Activated CD4-positive, alpha-beta T cell treated with anti-CD3 and anti-CD28 coated beads for 4 hours (primary cell): ENCODE results near the gene CDKL1.

ENCODE experiments used
- DNase-seq, 2 donors: peaks; one replicate each; pipeline ENCODE4 v3.0.0-alpha.2; 2020

Gene CDKL1

DNA sequence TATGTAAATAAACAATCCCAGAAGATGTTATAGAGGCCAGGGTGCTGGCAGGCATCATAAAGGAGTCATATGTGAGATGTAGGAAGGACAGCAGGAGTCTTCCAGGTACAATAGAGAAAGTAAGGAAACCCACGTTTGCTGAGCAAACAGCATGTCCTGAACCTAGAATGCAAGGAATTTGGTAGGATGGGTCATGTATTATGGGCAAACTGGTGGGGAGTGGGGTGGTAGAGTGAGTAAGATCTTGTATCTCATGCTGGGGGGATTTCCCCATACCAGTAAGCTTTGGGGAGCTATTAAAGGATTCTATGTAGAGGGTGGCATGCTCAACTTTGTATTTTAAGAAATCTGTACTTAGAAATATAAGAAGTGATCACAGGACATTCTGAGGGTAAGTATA, 41.0 kb downstream of the CDKL1 start:
- DNase-seq, result no peak

DNA sequence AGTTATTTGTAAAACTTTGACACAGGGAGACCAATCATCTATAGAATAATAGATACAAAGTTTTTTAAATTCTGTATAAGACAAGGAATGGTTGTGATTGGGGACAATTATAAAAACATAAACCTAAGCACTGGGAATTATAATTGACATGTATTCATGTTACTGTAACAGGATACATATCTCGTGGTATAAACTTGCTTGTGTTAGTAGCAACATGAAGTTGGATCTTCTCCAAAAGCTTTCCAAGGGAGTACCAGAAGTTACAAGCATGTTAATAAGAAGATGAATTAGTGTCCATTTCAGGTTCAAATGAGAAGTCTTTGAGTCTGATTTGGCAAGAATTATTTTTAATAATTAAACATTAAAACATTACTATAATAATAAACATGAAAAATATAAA, 42.2 kb downstream of the CDKL1 start:
- no peak for DNase-seq

DNA sequence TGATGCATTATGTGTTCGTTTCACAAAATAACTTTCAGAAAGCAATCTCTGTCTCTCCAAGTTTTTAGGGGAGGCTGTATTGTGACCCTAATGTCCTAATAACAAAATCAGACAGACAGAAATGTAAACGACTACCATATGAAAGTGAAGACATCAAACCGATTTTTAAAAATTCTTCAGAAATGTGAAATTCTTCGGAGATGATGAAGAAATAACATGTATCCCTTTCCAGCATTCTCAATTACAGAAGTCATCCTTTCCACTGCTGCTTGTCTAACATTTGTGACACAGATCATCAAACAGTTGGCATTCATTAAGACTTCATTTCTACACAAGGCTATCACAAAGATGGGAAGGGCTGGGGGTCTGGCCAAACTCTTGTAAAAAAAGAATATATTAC, 43.6 kb downstream of the CDKL1 start:
- DNase-seq, result no peak

DNA sequence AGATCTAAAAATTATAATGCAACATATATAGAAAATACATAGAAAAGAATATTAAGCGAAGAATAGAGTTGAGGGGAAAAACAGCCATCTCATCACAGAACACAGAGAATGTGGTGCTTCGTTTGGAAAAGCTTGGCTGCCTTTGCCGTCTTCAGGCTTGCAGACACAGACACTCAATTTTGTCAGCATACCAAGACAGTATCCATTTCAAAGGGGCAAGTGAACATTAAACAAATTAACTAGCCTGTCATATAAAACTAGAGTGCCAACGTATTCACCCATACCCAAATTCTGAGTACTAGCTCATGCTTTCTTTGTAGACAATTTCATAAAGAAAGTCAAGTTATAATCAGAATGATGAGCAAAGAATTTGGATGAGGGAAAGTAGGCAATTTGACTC, 44.1 kb downstream of the CDKL1 start:
- no peak for DNase-seq

DNA sequence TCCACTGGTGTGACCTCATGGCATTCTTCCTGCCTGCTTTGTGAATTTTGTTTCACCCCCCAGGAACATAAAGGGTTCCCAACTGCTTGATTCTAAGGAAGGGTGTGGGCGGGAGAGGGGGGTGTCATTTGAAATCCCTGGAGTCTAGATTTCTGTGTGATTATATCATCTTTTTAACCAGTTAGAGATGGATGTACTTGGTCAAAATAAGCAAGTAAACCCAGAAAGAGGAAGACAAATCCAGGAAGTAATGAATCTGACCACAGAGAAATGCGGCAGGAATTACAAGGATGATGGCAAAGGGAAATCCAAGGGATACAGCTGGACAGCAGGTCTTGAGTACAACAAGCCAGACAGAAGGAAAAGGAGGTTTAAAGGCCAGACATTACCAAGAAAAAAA, 45.7 kb downstream of the CDKL1 start:
- no peak for DNase-seq

DNA sequence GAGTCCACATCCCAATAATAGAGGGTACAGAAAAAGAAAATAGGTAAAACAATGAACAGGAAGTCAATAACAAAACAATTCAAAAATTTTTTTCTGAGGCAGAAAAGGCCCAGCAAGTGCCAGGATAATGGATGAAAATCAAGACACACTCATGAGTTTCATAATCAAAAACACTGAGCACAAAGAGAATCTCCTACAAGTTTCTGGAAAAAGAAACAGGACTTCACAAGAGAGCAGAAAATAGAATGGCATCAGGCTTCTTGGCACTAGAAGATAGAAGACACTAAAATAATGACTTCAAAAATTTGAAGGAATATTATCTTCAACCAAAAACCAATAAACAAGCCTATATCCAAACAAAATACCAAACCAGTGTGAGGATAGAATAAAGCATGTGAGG, 47.7 kb downstream of the CDKL1 start:
- no peak for DNase-seq

DNA sequence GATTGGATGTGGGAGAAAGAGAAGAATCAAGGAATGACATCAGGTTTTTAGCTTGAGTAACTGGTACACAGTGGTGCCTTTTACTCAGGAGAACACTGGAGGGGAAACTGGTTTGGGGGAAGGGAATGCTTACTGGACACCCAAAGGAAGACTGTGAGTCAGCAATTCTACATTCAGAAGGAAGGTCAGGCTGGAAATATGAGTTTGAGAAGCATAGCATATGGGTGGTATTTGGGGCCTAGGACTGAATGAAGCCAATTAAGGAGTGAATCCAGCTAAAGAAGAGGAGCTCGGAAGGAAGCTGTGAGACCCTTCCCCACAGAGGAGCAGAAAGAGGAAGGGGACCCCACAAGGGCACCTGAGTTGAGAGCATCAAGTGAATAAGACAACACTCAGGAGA, 49.2 kb downstream of the CDKL1 start:
- no peak for DNase-seq

DNA sequence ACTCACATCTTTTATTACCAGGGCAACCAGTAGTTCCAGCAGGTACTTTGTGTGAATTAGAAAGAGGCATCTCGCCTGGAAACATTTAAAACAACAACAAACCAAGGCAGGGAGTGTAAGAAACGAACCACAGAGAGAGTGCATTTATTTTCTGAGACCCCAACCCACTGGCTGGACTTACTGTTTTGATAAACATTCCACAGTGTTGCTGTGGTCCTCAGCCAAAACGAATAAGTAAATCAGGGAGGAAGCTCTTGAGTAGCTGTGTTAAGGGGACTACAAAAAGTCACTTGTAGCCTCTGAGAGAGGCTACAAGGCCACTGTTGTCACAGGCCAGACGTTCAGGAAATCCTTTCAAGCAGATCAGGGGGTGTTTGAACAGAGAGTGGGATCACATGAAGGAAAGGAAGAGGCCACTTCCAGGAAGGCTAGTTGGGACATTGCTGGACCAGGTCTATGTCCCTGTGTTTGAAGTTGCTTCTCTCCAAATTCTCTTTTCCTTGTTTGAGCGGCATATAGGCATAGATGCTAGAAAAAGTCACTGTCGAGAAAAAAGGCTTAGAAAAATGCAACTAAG, 50.7 kb downstream of the CDKL1 start:
- no peak for DNase-seq

DNA sequence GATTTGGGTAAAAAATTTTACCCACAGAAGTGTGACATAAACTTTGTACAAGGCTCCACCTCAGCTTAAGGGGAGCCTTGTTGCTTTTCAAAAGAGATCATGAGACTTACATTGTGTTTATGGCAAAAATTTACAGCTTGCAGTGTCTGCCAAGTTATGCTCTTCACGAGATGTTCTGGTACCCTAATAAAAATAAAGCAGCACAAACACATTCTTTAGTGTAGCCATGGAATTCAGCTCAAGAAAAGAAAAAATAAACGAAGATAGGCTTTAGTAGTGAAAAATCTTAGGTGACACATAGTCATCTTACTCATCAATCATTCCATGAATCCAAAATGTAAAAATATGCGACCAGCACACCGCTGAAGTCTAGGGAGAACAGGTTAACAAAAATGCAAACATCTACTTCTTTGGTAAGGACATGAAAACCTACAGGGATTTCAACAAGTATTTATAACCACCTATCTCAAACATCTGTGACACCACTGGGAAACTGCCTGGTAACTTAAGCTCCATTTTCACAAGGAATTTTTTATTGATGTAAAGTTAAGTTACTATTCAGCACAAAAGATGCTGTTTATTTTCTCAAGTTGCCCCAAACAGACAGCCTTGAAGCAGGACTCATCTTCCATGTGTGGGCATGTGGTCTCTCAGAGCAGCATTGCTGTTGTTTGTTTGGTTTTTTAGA, 51.7 kb downstream of the CDKL1 start:
- DNase-seq, result no peak

DNA sequence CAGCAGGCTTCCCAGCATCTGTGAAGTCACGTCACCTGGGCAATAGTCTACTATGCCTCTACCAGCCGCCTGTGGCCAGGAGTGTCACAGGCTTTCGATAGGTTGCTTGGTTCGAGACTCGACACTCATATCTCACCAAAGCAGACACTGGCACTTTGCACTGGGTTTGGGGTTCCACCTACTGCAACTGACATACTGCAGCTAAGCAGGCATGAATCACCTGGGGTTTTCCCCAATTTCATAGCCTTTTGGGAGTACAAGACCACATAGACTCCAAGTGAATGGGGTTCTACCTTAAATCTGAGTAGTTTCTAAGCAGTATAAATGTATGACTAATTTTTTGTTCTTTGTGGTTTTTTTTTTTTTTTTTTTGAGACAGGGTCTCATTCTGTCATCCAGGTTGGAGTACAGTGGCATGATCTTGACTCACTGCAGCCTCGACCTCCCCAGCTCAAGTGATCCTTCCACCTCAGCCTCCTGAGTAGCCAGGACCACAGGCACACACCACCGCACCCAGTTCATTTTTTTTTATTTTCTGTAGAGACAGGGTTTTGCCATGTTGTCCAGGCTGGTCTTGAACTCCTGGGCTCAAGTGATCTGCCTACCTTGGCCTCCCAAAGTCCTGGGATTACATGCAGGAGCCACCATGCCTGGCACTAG, 52.4 kb downstream of the CDKL1 start:
- peak; percentile 60 for DNase-seq

DNA sequence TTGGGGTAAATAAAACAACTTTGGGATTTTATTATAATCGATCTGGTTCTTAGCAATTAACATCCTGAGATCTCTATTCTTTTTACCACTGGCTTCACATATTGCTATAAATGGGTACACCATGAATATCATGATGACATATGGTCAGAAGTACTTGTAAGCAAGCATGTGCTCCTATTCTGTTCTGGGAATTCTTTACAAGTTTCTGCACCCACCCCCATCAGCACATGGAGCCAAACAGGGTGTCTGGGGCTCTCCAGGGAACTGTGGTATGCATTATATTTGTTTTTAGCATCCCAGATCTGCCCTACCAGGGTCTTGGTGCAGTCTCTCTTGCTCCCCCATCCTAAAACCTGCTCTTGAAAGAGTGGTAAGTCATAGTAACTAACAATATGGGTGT, 53.2 kb downstream of the CDKL1 start:
- no peak for DNase-seq

DNA sequence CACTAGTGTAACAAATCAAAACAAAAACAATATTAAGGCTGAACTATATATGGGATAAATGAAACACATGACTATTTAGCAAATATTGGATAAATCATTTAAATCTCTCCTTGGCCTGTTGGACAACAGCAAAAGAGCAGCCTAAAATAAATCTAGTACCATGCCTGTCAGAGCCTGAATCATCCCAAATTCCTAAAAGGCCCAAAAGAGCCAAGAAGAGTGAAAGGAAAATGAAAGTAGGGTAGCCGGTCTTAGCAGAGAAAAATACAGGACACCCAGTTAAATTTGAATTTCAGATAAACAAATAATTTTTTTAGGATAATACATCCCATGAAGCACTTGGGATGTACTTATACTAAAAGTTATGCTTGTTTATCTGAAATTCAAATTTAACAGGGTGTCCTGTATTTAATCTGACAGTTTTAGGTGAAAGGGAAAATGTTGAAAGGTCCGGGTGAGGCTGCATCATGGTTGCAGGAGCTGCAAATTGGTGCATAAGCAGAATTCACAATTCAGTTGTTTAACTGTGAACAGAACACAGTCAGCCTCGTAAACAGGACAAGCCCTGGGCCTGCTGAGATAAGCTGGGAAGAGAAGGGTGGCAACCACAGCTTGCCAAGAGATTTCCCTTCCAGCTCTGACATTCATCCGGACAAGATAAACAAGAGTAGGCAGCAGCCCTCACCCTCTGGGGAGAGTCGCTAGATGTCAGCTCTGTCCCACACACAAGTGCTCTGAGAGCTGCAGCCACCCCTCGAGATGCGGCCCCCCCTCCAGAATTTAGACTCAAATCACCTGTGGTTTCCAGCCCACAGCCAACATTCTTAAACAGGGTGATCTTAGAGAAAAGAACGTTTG, 54.2 kb downstream of the CDKL1 start:
- DNase-seq, result peak; percentile 13 to 30

DNA sequence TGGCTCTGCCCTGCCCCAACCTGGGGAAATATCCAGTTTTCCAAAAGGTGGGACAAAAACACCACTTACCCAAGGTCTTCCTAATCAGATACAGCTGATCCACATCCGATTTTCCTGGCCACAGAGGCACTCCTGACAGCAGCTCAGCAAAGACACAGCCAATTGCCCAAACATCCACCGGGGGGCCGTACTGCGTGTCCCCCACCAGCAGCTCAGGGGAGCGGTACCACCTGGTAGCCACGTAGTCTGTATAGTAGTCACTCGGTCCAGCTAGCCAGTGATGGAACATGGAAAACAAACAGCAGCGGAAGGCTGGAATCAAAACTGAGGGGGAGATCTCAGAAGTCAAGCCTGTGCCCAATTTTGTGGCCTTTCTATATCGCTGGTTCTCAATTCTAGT, 55.7 kb downstream of the CDKL1 start:
- DNase-seq, result no peak

DNA sequence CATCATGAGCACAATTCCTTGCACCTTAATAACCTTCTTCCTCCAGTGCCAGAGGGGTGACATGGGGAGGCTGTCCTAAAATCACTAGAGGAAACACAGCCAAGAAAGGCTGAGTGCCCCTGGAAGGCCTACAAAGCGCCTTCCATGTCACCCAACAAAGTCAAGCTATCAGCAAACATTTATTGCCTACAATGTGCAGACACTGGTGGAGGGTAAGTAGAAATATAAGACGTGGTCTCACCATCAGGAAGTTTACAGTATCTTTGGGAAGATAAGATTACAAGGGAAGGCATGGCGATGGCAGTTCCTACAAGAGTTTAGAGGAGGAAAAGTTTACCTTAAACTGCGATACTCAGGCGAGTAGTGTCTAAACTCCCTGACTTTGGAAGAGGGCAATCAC, 56.6 kb downstream of the CDKL1 start:
- no peak for DNase-seq

DNA sequence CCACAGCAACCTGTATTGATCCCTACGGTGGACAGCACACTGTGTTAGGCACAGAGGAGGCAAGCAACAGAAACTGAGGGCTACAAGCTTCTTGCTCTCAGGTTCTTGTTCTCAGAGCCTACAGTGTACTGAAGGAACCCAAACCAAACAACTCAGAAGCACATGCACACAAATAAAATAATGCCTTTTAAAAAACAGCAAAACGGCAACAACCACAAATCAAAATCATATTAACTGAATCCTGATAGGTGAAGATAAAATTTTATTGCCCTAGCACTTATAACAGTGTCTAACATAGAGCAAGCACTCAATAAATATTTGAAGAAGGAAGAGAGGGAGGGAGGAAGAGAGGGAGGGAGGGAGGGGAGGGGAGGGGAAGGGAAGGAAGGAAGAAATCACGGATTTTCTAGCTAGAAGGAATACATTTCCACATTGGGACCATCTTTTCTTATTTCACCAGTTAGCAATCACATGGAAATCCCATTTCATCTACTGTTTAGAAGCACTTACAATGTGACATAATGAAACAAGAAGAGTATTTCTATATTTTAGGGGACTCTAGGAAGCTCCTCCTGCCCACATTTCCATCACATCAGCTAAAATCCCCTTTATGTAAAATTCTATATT, 57.4 kb downstream of the CDKL1 start:
- no peak for DNase-seq

DNA sequence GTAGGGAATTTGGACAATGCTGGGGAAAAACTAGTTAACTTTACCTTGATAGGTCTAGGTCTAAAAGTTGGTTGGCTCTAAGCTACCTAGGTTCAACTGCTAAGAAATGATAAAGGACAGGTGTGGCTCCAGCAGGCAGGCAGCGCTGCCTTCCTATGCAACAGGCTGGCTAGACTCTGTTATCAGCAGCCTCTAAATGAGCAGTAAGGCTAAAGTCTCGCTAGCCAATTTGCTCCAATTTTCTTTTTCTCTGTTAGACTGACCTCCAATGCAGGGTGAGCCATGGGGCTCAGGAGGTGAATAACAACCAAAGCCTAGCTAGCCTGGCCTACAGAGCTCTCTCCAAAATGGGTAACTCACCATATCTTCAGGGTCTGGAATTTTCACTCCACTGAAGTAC, 58.1 kb downstream of the CDKL1 start:
- DNase-seq, result no peak

DNA sequence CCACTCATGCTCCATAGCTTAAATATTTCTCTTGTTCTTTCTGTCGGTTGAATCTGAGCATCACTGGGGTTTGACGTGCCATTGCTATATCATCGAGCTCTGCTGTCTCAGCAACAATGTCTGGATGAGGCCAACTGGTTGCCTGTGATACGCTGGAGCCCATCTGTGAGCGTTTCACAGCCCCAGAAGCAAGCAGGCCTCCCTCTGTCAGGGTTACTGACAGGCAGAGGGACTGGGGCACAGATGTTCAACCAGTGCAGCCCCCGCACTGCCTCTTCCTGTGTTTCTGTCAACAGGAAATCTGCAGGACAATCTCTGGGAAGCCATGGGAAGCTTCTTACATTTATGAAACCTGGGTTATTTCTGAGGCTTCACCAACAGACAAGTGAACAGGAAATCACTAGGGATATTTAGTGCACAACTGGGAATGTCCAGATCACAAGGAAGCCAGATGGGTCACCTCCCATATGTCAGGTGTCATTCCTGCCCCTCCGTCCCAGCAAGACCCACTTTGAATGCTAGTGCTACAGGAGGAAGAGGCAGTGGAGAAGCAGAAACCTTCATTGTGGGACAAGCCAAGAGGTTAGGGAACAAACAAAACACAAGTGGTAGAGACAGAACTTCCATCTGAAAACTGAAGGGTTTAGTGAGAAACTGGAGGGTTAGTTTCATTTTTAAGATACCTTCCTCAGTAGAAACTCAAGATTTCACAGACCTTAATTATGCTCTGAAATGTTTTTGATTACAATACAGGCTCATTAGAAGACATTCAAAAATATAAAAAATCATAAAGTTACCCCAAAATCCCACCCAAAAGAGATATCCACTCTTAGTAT, 60.5 kb downstream of the CDKL1 start:
- DNase-seq, result no peak

DNA sequence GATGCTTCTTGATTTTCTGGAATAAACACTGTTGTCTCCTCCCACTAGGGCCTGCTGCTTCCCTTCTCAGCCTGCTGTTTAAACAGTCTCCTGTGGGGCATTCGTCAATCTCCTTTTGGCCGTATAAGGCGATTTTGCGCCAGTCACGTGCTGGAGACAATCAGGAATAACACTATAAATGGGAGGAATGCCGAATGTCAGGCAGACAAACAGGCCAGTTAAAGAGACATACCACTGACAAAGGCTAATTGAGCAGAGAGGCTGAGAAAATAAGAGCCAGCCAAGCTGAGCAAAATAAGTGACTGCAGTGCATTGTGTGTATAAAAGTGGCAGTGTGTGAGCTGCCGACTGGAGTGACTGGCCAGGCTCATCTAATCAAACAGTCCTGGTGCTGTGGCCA, 61.3 kb downstream of the CDKL1 start:
- no peak for DNase-seq

DNA sequence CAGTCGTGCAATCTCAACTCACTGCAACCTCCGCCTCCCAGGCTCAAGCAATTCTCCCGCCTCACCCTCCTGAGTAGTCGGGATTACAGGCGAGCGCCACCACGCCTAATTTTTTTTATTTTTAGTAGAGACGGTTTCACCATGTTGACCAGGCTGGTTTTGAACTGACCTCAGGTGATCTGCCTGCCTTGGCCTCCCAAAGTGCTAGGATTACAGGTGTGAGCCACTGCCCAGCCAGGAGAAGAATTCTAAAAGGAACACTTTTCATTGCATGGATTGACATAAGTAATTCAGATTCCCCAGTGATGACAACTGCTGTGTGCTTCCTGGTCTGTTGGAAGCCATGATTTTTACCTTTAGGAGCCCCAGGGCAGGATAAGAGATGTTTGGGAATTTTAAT, 62.5 kb downstream of the CDKL1 start:
- DNase-seq, result no peak

DNA sequence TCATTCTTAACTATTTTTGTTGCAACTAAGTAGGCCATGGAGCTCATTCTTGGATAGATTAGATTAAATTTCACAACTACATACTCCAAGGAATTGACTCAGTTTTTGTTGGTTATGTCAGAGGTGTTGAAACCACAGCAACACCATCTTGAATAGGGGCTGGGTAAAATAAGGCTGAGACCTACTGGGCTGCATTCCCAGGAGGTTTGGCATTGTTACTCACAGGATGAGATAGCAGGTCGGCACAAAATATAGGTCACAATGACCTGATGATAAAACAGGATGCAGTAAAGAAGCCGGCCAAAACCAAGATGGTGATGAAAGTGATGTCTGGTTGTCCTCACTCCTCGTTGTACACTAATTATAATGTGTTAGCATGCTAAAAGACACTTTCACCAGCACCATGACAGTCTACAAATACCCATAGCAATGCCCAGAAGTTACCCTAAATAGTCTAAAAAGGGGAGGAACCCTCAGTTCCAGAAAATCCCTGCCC, 63.6 kb downstream of the CDKL1 start:
- DNase-seq, result no peak

DNA sequence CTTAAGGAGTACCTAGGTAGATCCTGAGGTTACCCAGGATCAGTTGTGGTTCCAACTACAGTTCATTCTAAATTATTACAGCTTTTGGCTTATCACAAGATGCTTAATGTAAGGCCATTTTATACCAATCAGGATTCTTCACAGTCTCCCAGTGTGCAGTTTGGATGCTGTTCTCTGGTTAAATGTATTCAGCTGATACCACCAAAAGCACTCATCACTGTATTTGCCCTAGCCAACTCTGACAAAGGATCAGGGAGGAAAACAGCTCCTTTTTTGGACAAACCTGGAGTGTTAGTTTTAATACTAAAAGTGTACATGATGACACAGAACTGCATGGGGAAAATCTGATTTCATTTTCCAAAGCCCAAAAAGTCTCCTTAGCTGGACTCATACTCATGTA, 65.1 kb downstream of the CDKL1 start:
- no peak for DNase-seq

DNA sequence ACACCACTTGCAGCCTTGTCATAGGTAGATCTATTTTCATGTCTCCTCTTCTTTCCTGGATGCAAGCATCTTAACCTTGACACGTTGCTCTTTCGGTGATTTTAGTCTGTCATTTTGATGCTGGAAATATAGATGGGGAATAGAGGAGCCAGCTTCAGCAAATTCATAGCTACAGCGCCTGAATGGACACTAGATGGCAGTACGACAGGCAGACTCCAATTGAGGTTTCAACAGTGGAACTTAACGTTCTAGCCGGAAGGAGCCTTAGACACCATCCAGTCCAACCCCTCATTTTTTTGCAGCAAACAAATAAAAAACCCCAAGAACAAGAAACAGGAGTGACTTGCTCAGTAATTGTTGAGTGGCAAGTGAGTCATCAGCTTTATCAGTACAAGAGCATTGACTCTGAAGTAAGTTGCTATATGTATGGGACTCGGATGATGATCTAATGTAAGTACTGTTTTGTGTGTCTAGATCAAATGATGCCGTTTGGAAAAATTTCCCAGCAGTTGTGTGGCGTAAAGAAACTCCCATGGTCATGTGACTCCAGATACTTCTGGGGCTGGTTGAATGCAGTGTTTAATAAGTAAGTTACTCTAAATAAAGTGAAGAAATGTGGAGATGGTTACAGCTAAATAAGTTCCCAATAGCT, 75.5 kb downstream of the CDKL1 start:
- peak; percentile 65 to 69 for DNase-seq
